SK-N-SH (cell line): ENCODE data around the gene GEN1. TPM values are rescaled to one million over a fixed set of nuclear protein-coding genes. Genes with fewer than 3 reads are reported as not detected.

Experiments
- CTCF ChIA-PET: fragments of 300-600, 350-600 bp; formaldehyde crosslinking; extraction: SDS; loops from one replicate; lab custom pipeline; 2021; lab: Yijun Ruan, JAX
- POLR2A ChIA-PET: fragments of 350-600 bp; sonication (Branson Sonifier 250); formaldehyde crosslinking; extraction: SDS; loops from one replicate; lab custom pipeline; 2020; ENCODE audit warnings: antibody characterized with exemption, inconsistent platforms; lab: Yijun Ruan, JAX
- DNase-seq: peaks from one replicate; pipeline ENCODE4 v3.0.0; 2012
- H2AFZ ChIP-seq: fragments of 200-600 bp; sonication (generic); 2 replicates; pipeline ENCODE4 v1.8.1; 2016; ENCODE audit warnings: antibody characterized with exemption, mild to moderate bottlenecking, low read depth
- H3F3A ChIP-seq: fragments of 200-600 bp; sonication (generic); replicated peaks from 2 replicates; pipeline ENCODE3; 2016; ENCODE audit warnings: antibody characterized with exemption, mild to moderate bottlenecking; ENCODE audit not compliant: insufficient read depth
- H3K27ac ChIP-seq, 2 experiments: fragments of 200-500 bp in 1 of 2; fragments of 200-600 bp in 1 of 2; sonication (Bioruptor generic) in 1 of 2; sonication (generic), shearing (Covaris generic) in 1 of 2; 2 replicates each; pipeline versions ENCODE4 v1.5.1 to v1.6.1; 2014 to 2016; ENCODE audit warnings: low read depth in 2 of 2, inconsistent platforms in 1 of 2, low read length in 1 of 2, mild to moderate bottlenecking in 1 of 2, mixed read lengths in 1 of 2
- H3K27me3 ChIP-seq: fragments of 200-600 bp; sonication (generic), shearing (Covaris generic); 2 replicates; pipeline ENCODE4 v1.6.1; 2016; ENCODE audit warnings: mixed run types; ENCODE audit not compliant: insufficient read depth
- H3K36me3 ChIP-seq, 2 experiments: fragments of 200-500 bp in 1 of 2; fragments of 200-600 bp in 1 of 2; sonication (Bioruptor generic) in 1 of 2; sonication (generic) in 1 of 2; replicated peaks in 1 of 2; 2 replicates each; pipeline versions ENCODE3 to v1.5.1; 2014 to 2016; ENCODE audit warnings: low read length in 1 of 2, mild to moderate bottlenecking in 1 of 2; ENCODE audit not compliant: insufficient read depth in 2 of 2, control insufficient read depth in 1 of 2
- H3K4me1 ChIP-seq, 2 experiments: fragments of 200-500 bp in 1 of 2; fragments of 200-600 bp in 1 of 2; sonication (Bioruptor generic) in 1 of 2; sonication (generic), shearing (Covaris generic) in 1 of 2; 2 replicates each; pipeline versions ENCODE4 v1.5.1 to v1.6.1; 2014 to 2016; ENCODE audit warnings: low read depth in 1 of 2, low read length in 1 of 2, mixed run types in 1 of 2; ENCODE audit not compliant: insufficient read depth in 2 of 2, control insufficient read depth in 1 of 2
- H3K4me2 ChIP-seq: fragments of 200-600 bp; sonication (generic), shearing (Covaris generic); 2 replicates; pipeline ENCODE4 v1.6.1; 2017; ENCODE audit warnings: mixed run types
- H3K4me3 ChIP-seq, 2 experiments: fragments of 200-500 bp in 1 of 2; fragments of 200-600 bp in 1 of 2; sonication (Bioruptor generic) in 1 of 2; sonication (generic), shearing (Covaris generic) in 1 of 2; 2 replicates each; pipeline versions ENCODE4 v1.5.1 to v1.8.1; 2014 to 2016; ENCODE audit warnings: low read depth in 2 of 2, inconsistent platforms in 1 of 2, low read length in 1 of 2, mild to moderate bottlenecking in 1 of 2, mixed read lengths in 1 of 2, moderate library complexity in 1 of 2
- H3K79me2 ChIP-seq: fragments of 200-600 bp; sonication (generic); 2 replicates; pipeline ENCODE4 v1.8.1; 2017; ENCODE audit warnings: mild to moderate bottlenecking; ENCODE audit not compliant: insufficient read depth
- H3K9ac ChIP-seq: fragments of 200-600 bp; sonication (generic); 2 replicates; pipeline ENCODE4 v1.6.1; 2017; ENCODE audit warnings: mixed run types
- H3K9me2 ChIP-seq: fragments of 200-600 bp; sonication (generic); 2 replicates; pipeline ENCODE4 v1.6.1; 2017; ENCODE audit warnings: mixed run types
- H3K9me3 ChIP-seq: fragments of 200-600 bp; sonication (generic); 2 replicates; pipeline ENCODE4 v1.6.1; 2017; ENCODE audit warnings: mixed run types, mild to moderate bottlenecking, moderate library complexity
- H4K20me1 ChIP-seq: fragments of 200-600 bp; sonication (generic); 2 replicates; pipeline ENCODE4 v1.6.1; 2017; ENCODE audit warnings: mild to moderate bottlenecking, mixed run types; ENCODE audit not compliant: insufficient read depth
- FOXM1 ChIP-seq: IDR thresholded peaks from 2 replicates; pipeline ENCODE4 v1.4.0; 2012; ENCODE audit warnings: low read depth, mild to moderate bottlenecking
- GATA2 ChIP-seq: sonication (generic); formaldehyde crosslinking; IDR thresholded peaks from 2 replicates; pipeline ENCODE4 v1.5.0; 2020; ENCODE audit warnings: mild to moderate bottlenecking, missing genetic modification reagents
- MEF2A ChIP-seq: IDR thresholded peaks from 2 replicates; pipeline ENCODE4 v1.4.0; 2012; ENCODE audit warnings: low read depth, borderline replicate concordance
- RFX5 ChIP-seq: IDR thresholded peaks from 2 replicates; pipeline ENCODE4 v1.6.1; 2012; ENCODE audit warnings: mild to moderate bottlenecking, improper control_type of control experiment, low read length
- SMC3 ChIP-seq: IDR thresholded peaks from 2 replicates; pipeline ENCODE4 v1.6.1; 2012; ENCODE audit warnings: low read depth, low read length, improper control_type of control experiment
- TCF12 ChIP-seq: IDR thresholded peaks from 2 replicates; pipeline ENCODE4 v1.4.0; 2012
- YY1 ChIP-seq: IDR thresholded peaks from 2 replicates; pipeline ENCODE4 v1.4.0; 2012; ENCODE audit warnings: low read depth, mild to moderate bottlenecking
- ZBTB33 ChIP-seq: IDR thresholded peaks from 2 replicates; pipeline ENCODE4 v1.4.0; 2012; ENCODE audit warnings: low read depth, borderline replicate concordance
- WGBS: methylation state at CpG from one replicate; pipeline ENCODE4 v1.1.6; 2017; ENCODE audit warnings: low lambda C conversion rate; 5-methylcytosine and 5-hydroxymethylcytosine counted together
- polyA plus RNA-seq, 3 experiments: library from polyadenylated mRNA; depleted of rRNA; stranded (reverse); fragments of >200 nt; gene quantifications; 2 replicates each; pipeline ENCODE4 v1.2.3, GENCODE V29; 2012

GEN1 gene
- polyA plus RNA-seq, 1 of the 3 experiments (the other 2 are of a cell fraction), result 5.3 TPM

GRCh38 chr2:17763641-17764333, 9.8 kb downstream of the GEN1 start (continued):
- TF ChIP-seq ZBTB33, result no peak
- TF ChIP-seq RFX5, result no peak
- no peak for TF ChIP-seq FOXM1
- TF ChIP-seq GATA2 (CRISPR knock-in tag), result no peak

GRCh38 chr2:17765398-17765797, 11.5 kb downstream of the GEN1 start:
- H3K4me3 ChIP-seq, result no peak overlapping the region
- CTCF ChIA-PET, result interaction anchor here (1.1 to 2.6 kb wide), 3 partner anchors 10 to 46 kb away, joined by 3 to 10 read pairs (median 6); partner anchors contain the start of gene GEN1
- H3F3A ChIP-seq, result no peaks in the 10 kb centered on the region
- H3K9ac ChIP-seq, result no peak overlapping the region
- TF ChIP-seq YY1 (no peak), SMC3 (no peak), MEF2A (no peak), TCF12 (no peak)
- TF ChIP-seq, all 33 proteins: peak for 0
- Histone ChIP-seq H3K36me3 (peaks cover 39 to 73% of the 10 kb centered on the region in 2 experiments), H3K27me3 (no peaks in the 10 kb centered on the region), H3K4me1 (no peaks in the 10 kb centered on the region; a peak in 1 of 4 replicates), H3K79me2 (peaks cover 14% of the 10 kb centered on the region), H3K4me2 (no peak overlapping the region), H4K20me1 (no peaks in the 10 kb centered on the region), H2AFZ (no peak overlapping the region), H3K9me3 (no peaks in the 10 kb centered on the region), H3K27ac (no peak overlapping the region), H3K9me2 (no peaks in the 10 kb centered on the region)
- no peak for DNase-seq
- WGBS, result 88% methylated on average over 2 of the region's 2 CpGs
- POLR2A ChIA-PET, result no interaction called here

- CTCF ChIA-PET, result interaction anchor here (1.6 to 2.0 kb wide), 2 partner anchors 12 to 14 kb away, joined by 4 to 6 read pairs; partner anchors contain the start of gene GEN1
These were observed 15.0 kb downstream of the GEN1 start for GRCh38 chr2:17768894-17769293.

More at GRCh38 chr2:17768894-17769293, 15.0 kb downstream of the GEN1 start:
- POLR2A ChIA-PET, result no interaction called here
- H3K4me2 ChIP-seq, result no peak overlapping the region
- no peak overlapping the region for H3K27ac ChIP-seq
- WGBS, result 99% methylated on average over 4 of the region's 4 CpGs
- H3K4me1 ChIP-seq, result no peaks in the 10 kb centered on the region; a peak in 2 of 4 replicates
- no peak overlapping the region for H3K4me3 ChIP-seq
- H4K20me1 ChIP-seq, result no peaks in the 10 kb centered on the region
- no peak for DNase-seq
- H3K9me2 ChIP-seq, result no peaks in the 10 kb centered on the region
- H3K9me3 ChIP-seq, result no peaks in the 10 kb centered on the region
- no peak for TF ChIP-seq FOXM1
- TF ChIP-seq, all 33 proteins: peak for 0
- no peaks in the 10 kb centered on the region; the same call in 1 of the 2 replicates for H3K79me2 ChIP-seq
- no peak overlapping the region for H2AFZ ChIP-seq
- peaks cover 41 to 82% of the 10 kb centered on the region in 2 experiments for H3K36me3 ChIP-seq
- no peaks in the 10 kb centered on the region for H3F3A ChIP-seq
- H3K9ac ChIP-seq, result no peak overlapping the region
- H3K27me3 ChIP-seq, result no peaks in the 10 kb centered on the region
